HepG2 (cell line): ENCODE measurements around the gene BHLHE41. TPM values are rescaled to one million over a fixed set of nuclear protein-coding genes. Genes with fewer than 3 reads are reported as not detected.

Experiments
- ARNTL ChIP-seq: sonication (generic); formaldehyde crosslinking; IDR thresholded peaks from 2 replicates; pipeline ENCODE4 v1.4.0; 2020; ENCODE audit warnings: mild to moderate bottlenecking, missing genetic modification reagents
- CENPT ChIP-seq: sonication (generic); formaldehyde crosslinking; IDR thresholded peaks from 2 replicates; pipeline ENCODE4 v1.8.0; 2022; ENCODE audit warnings: low read depth, mild to moderate bottlenecking, moderate library complexity, missing genetic modification reagents
- CREB1 ChIP-seq, 2 experiments: fragments of 450-650 bp in 1 of 2; IDR thresholded peaks; 2 replicates each; pipeline ENCODE4 v1.6.1; 2016 to 2017; ENCODE audit warnings: control low read depth in 1 of 2, mild to moderate bottlenecking in 1 of 2, missing compliant biosample characterization in 1 of 2, missing genetic modification characterization in 1 of 2
- FLYWCH1 ChIP-seq: sonication (generic); formaldehyde crosslinking; IDR thresholded peaks from 2 replicates; pipeline ENCODE4 v1.8.1; 2023; ENCODE audit warnings: mild to moderate bottlenecking, missing genetic modification reagents
- HDAC2 ChIP-seq: sonication (generic); formaldehyde crosslinking; IDR thresholded peaks from 2 replicates; pipeline ENCODE4 v1.4.0; 2020; ENCODE audit warnings: missing genetic modification reagents
- KLF11 ChIP-seq: IDR thresholded peaks from 2 replicates; pipeline ENCODE4 v1.6.1; 2016; ENCODE audit warnings: missing compliant biosample characterization
- SALL2 ChIP-seq: sonication (generic); formaldehyde crosslinking; IDR thresholded peaks from 2 replicates; pipeline ENCODE4 v1.8.1; 2023; ENCODE audit warnings: mild to moderate bottlenecking, missing genetic modification reagents, inconsistent platforms
- ZNF451 ChIP-seq: sonication (generic); formaldehyde crosslinking; IDR thresholded peaks from 2 replicates; pipeline ENCODE4 v1.5.0; 2020; ENCODE audit warnings: mild to moderate bottlenecking, missing genetic modification reagents
- ZNF558 ChIP-seq: sonication (generic); formaldehyde crosslinking; IDR thresholded peaks from 2 replicates; pipeline ENCODE4 v1.9.0; 2022; ENCODE audit warnings: mild to moderate bottlenecking, missing genetic modification reagents, borderline replicate concordance
- polyA plus RNA-seq, 8 experiments: library from polyadenylated mRNA; depleted of rRNA in 3 of 8; stranded (reverse) in 7 of 8; unstranded in 1 of 8; fragments of >200 nt; fragmentation: Illumina TruSeq in 4 of 8; extraction: Trizol in 4 of 8; gene quantifications; 2 replicates each; pipeline versions ENCODE4 v1.2.1 to v1.2.3, GENCODE V29; 2011 to 2016; ENCODE audit warnings: low read depth in 4 of 8, missing spikeins in 1 of 8, mixed read lengths in 1 of 8; ENCODE audit not compliant: insufficient read depth in 1 of 8
- total RNA-seq, 5 experiments: library from RNA; depleted of rRNA; stranded (reverse); fragments of >200 nt; fragmentation: Illumina TruSeq; extraction: Trizol; gene quantifications; 2 replicates each; pipeline ENCODE4 v1.2.3, GENCODE V29; 2016; ENCODE audit warnings: low read depth in 1 of 5
- TF ChIP-seq, protein P1 (sequence below): sonication (generic); formaldehyde crosslinking; IDR thresholded peaks from 2 replicates; pipeline ENCODE4 v1.9.0; 2021; ENCODE audit warnings: mild to moderate bottlenecking, missing genetic modification reagents
- TF ChIP-seq, protein P2 (sequence below): sonication (generic); formaldehyde crosslinking; IDR thresholded peaks from 2 replicates; pipeline ENCODE4 v1.8.0; 2022; ENCODE audit warnings: mild to moderate bottlenecking, missing genetic modification reagents, borderline replicate concordance
- TF ChIP-seq, protein P3 (sequence below): sonication (generic); formaldehyde crosslinking; IDR thresholded peaks from 2 replicates; pipeline ENCODE4 v1.8.0; 2022; ENCODE audit warnings: missing genetic modification reagents, mild to moderate bottlenecking, borderline replicate concordance
- TF ChIP-seq, protein P4 (sequence below): IDR thresholded peaks from 2 replicates; pipeline ENCODE4 v1.6.1; 2012; ENCODE audit warnings: inconsistent platforms
- TF ChIP-seq, protein P5 (sequence below): sonication (generic); formaldehyde crosslinking; IDR thresholded peaks from 2 replicates; pipeline ENCODE4 v1.5.1; 2020; ENCODE audit warnings: missing genetic modification reagents, mild to moderate bottlenecking, borderline replicate concordance

The BHLHE41 gene
- total and polyA plus RNA-seq, 2 of the 13 experiments (the other 11 are each of a cell fraction or from before 2014, with no cell fraction given): 0.03 TPM; not detected in 1

DNA sequence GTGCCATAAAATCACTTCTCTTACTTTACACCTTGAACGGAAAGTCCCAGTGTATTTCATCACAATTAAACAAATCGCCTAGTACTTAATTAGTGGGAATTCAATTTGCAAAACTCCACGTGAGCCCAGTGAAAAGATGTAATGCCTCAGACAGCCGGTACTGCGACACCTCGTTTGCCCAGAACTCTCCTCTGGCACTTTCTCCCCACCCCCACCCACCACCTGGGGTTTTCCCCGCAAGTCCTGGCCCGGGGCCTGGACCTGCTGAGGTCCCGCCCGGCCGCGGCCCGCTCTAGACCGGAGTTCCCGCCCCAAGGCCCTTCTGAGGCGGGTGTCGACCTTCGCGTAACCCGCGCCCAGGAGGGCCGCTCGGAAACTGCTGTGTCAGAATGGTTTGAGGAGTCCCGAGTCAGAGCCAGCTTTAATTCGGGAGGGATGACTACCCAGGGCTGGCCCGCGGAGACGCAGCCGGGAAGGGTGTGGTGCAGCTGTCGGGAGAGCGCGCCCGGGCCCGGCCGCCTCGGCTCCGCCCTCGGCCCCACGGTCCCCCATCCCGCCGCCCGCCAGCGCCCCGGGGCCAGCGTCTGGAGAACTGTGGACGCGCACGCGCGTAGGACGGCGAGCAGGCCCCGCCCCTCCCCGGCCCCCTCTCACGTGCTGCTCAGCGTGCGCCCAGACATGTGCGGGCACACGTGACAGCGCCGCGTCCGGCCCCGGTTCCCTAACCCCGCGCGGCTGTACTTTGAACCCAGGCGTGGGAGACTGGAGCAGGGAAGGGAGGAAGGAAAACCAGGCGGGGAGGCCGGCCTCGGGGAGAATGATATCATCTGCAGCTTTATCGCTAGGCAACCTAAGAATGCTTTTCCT lies 10.8 kb downstream of the BHLHE41 start (continued):
- TF ChIP-seq, protein P1, sequence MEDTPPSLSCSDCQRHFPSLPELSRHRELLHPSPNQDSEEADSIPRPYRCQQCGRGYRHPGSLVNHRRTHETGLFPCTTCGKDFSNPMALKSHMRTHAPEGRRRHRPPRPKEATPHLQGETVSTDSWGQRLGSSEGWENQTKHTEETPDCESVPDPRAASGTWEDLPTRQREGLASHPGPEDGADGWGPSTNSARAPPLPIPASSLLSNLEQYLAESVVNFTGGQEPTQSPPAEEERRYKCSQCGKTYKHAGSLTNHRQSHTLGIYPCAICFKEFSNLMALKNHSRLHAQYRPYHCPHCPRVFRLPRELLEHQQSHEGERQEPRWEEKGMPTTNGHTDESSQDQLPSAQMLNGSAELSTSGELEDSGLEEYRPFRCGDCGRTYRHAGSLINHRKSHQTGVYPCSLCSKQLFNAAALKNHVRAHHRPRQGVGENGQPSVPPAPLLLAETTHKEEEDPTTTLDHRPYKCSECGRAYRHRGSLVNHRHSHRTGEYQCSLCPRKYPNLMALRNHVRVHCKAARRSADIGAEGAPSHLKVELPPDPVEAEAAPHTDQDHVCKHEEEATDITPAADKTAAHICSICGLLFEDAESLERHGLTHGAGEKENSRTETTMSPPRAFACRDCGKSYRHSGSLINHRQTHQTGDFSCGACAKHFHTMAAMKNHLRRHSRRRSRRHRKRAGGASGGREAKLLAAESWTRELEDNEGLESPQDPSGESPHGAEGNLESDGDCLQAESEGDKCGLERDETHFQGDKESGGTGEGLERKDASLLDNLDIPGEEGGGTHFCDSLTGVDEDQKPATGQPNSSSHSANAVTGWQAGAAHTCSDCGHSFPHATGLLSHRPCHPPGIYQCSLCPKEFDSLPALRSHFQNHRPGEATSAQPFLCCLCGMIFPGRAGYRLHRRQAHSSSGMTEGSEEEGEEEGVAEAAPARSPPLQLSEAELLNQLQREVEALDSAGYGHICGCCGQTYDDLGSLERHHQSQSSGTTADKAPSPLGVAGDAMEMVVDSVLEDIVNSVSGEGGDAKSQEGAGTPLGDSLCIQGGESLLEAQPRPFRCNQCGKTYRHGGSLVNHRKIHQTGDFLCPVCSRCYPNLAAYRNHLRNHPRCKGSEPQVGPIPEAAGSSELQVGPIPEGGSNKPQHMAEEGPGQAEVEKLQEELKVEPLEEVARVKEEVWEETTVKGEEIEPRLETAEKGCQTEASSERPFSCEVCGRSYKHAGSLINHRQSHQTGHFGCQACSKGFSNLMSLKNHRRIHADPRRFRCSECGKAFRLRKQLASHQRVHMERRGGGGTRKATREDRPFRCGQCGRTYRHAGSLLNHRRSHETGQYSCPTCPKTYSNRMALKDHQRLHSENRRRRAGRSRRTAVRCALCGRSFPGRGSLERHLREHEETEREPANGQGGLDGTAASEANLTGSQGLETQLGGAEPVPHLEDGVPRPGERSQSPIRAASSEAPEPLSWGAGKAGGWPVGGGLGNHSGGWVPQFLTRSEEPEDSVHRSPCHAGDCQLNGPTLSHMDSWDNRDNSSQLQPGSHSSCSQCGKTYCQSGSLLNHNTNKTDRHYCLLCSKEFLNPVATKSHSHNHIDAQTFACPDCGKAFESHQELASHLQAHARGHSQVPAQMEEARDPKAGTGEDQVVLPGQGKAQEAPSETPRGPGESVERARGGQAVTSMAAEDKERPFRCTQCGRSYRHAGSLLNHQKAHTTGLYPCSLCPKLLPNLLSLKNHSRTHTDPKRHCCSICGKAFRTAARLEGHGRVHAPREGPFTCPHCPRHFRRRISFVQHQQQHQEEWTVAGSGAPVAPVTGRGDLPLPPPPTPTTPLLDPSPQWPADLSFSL (CRISPR knock-in tag): no peak
- TF ChIP-seq, protein P2, sequence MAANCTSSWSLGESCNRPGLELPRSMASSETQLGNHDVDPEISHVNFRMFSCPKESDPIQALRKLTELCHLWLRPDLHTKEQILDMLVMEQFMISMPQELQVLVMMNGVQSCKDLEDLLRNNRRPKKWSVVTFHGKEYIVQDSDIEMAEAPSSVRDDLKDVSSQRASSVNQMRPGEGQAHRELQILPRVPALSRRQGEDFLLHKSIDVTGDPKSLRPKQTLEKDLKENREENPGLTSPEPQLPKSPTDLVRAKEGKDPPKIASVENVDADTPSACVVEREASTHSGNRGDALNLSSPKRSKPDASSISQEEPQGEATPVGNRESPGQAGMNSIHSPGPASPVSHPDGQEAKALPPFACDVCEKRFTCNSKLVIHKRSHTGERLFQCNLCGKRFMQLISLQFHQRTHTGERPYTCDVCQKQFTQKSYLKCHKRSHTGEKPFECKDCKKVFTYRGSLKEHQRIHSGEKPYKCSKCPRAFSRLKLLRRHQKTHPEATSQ: peak; percentile 71; the same call in 1 of the 2 replicates
- TF ChIP-seq KLF11 (CRISPR knock-in tag) (no peak), FLYWCH1 (0 out of 2 replicates have a peak, but pooled peaks have one; percentile 70), CENPT (CRISPR knock-in tag) (peak; percentile 83; the same call in 1 of the 2 replicates), ZNF451 (peak; percentile 73; the same call in 1 of the 2 replicates), SALL2 (CRISPR knock-in tag) (peak; percentile 96), ARNTL (peak; percentile 100), ZNF558 (peak; percentile 88; the same call in 1 of the 2 replicates), CREB1 (IDR thresholded peaks at IDR 0.05) (no peak), CREB1 (CRISPR knock-in tag; IDR thresholded peaks at IDR 0.05) (no peak), HDAC2 (CRISPR knock-in tag) (peak; percentile 78)
- TF ChIP-seq, protein P3, sequence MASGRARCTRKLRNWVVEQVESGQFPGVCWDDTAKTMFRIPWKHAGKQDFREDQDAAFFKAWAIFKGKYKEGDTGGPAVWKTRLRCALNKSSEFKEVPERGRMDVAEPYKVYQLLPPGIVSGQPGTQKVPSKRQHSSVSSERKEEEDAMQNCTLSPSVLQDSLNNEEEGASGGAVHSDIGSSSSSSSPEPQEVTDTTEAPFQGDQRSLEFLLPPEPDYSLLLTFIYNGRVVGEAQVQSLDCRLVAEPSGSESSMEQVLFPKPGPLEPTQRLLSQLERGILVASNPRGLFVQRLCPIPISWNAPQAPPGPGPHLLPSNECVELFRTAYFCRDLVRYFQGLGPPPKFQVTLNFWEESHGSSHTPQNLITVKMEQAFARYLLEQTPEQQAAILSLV (CRISPR knock-in tag): peak; percentile 90
- TF ChIP-seq, protein P4, sequence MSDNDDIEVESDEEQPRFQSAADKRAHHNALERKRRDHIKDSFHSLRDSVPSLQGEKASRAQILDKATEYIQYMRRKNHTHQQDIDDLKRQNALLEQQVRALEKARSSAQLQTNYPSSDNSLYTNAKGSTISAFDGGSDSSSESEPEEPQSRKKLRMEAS: peak; percentile 99
- TF ChIP-seq, protein P5, sequence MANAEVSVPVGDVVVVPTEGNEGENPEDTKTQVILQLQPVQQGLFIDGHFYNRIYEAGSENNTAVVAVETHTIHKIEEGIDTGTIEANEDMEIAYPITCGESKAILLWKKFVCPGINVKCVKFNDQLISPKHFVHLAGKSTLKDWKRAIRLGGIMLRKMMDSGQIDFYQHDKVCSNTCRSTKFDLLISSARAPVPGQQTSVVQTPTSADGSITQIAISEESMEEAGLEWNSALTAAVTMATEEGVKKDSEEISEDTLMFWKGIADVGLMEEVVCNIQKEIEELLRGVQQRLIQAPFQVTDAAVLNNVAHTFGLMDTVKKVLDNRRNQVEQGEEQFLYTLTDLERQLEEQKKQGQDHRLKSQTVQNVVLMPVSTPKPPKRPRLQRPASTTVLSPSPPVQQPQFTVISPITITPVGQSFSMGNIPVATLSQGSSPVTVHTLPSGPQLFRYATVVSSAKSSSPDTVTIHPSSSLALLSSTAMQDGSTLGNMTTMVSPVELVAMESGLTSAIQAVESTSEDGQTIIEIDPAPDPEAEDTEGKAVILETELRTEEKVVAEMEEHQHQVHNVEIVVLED: peak; percentile 83
